ENCODE results near the gene RGS1. TPM values are rescaled to one million over a fixed set of nuclear protein-coding genes. Genes with fewer than 3 reads are reported as not detected.
"Not testable (repeated sequence)": the region's sequence is repeated elsewhere in the genome, so short reads cannot be mapped to it uniquely, and the experiment has no call there.

Gene RGS1
- polyA plus RNA-seq, 3 donors, result 2.4 to 17.7 (median 15.7) TPM

DNA sequence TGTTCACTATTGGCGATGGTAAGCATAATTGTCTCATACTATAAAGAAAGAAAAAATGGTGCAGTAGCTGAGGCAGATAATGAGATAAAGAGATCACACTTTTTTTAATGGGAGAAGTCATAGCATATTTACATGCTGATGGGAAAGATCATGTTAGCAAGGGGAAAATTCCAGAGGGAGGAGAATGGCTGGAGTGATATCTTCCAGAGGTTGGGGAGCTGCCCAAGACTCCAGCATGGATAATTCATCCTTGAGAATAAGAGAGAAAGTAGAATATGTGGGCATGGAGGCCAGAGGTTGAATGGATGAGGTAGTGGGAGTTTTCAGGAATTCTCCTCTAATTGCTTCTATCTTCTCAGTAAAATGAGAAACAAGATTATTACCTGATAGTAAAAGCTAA, 45.8 kb upstream of the RGS1 start:
- Histone ChIP-seq H3K4me1 (ENCODE audit: control insufficient read depth in 1 of 2, insufficient read depth in 2 of 2, low read length in 2 of 2) (no peaks in the 10 kb centered on the region), H3K4me2 (replicated peaks; ENCODE audit: extremely low read depth, low read length, poor library complexity, severe bottlenecking) (no peak overlapping the region), H3K9me3 (replicated peaks in 1 of 2; ENCODE audit: control insufficient read depth in 1 of 2, insufficient read depth in 1 of 2, low read length in 2 of 2) (no peaks in the 10 kb centered on the region), H2AFZ (ENCODE audit: insufficient read depth, low read depth, low read length, poor library complexity, severe bottlenecking) (no peak overlapping the region), H3K79me2 (ENCODE audit: insufficient read depth, low read length) (no peaks in the 10 kb centered on the region), H4K20me1 (ENCODE audit: insufficient read depth, low read length) (no peaks in the 10 kb centered on the region), H3K27me3 (ENCODE audit: control insufficient read depth in 2 of 2, insufficient read depth in 2 of 2, low read length in 2 of 2) (no peaks in the 10 kb centered on the region), H3K36me3 (replicated peaks in 1 of 2; ENCODE audit: control insufficient read depth in 1 of 2, insufficient read depth in 2 of 2, low read length in 2 of 2) (no peaks in the 10 kb centered on the region), H3K27ac (ENCODE audit: low read depth in 1 of 2, low read length in 2 of 2) (no peak overlapping the region), H3K4me3 (replicated peaks in 1 of 3; ENCODE audit: low read depth in 2 of 3, low read length in 3 of 3) (no peak overlapping the region), H3K9ac (ENCODE audit: insufficient read depth, low read length, poor library complexity, severe bottlenecking) (no peak overlapping the region)
- no peak for DNase-seq
- peaks cover 8% of the 10 kb centered on the region for H3K4me1 Mint-ChIP-seq
- intact Hi-C loops (cut with micrococcal nuclease), result no loop called here
- no peak overlapping the region for H3K4me3 Mint-ChIP-seq
- TF ChIP-seq, protein P1, sequence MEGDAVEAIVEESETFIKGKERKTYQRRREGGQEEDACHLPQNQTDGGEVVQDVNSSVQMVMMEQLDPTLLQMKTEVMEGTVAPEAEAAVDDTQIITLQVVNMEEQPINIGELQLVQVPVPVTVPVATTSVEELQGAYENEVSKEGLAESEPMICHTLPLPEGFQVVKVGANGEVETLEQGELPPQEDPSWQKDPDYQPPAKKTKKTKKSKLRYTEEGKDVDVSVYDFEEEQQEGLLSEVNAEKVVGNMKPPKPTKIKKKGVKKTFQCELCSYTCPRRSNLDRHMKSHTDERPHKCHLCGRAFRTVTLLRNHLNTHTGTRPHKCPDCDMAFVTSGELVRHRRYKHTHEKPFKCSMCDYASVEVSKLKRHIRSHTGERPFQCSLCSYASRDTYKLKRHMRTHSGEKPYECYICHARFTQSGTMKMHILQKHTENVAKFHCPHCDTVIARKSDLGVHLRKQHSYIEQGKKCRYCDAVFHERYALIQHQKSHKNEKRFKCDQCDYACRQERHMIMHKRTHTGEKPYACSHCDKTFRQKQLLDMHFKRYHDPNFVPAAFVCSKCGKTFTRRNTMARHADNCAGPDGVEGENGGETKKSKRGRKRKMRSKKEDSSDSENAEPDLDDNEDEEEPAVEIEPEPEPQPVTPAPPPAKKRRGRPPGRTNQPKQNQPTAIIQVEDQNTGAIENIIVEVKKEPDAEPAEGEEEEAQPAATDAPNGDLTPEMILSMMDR (IDR thresholded peaks at IDR 0.05), result no peak
- no peak overlapping the region for H3K27ac Mint-ChIP-seq
- peaks cover 0 to 10% (median 2%) of the 10 kb centered on the region in 7 donors for H3K9me3 Mint-ChIP-seq
- H3K36me3 Mint-ChIP-seq, result no peaks in the 10 kb centered on the region
- H3K27me3 Mint-ChIP-seq (ENCODE audit: low read depth in 3 of 3), result peaks cover 0 to 2% (median 0%) of the 10 kb centered on the region in 3 donors
- no CpG with 5 or more reads among the region's 1 CpG for WGBS (ENCODE audit: insufficient coverage)

DNA sequence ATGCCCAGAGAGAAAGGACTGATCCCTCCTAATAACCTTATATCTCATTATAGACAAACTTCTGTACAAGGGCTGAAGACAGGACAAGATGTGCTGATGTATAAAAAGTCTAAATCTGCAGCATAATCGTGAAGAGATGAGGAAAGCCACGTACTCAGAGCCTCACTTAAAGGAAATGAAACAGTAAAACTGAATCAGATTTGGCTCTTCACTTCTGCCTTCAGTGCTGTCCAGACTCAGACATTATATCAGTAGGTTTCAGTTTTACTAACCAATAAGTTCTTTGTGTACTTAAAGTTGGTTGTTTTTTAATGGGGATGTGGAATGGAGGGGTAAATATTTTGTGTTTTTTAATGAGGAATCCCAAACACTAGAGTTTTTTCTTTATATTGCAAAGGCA, 45.3 kb upstream of the RGS1 start:
- Histone ChIP-seq H3K9ac (ENCODE audit: insufficient read depth, low read length, poor library complexity, severe bottlenecking) (no peak overlapping the region), H3K4me1 (ENCODE audit: control insufficient read depth in 1 of 2, insufficient read depth in 2 of 2, low read length in 2 of 2) (no peaks in the 10 kb centered on the region), H4K20me1 (ENCODE audit: insufficient read depth, low read length) (no peaks in the 10 kb centered on the region), H3K79me2 (ENCODE audit: insufficient read depth, low read length) (no peaks in the 10 kb centered on the region), H3K4me3 (replicated peaks in 1 of 3; ENCODE audit: low read depth in 2 of 3, low read length in 3 of 3) (no peak overlapping the region), H3K27me3 (ENCODE audit: control insufficient read depth in 2 of 2, insufficient read depth in 2 of 2, low read length in 2 of 2) (no peaks in the 10 kb centered on the region), H3K36me3 (replicated peaks in 1 of 2; ENCODE audit: control insufficient read depth in 1 of 2, insufficient read depth in 2 of 2, low read length in 2 of 2) (no peaks in the 10 kb centered on the region), H3K9me3 (replicated peaks in 1 of 2; ENCODE audit: control insufficient read depth in 1 of 2, insufficient read depth in 1 of 2, low read length in 2 of 2) (no peaks in the 10 kb centered on the region), H3K27ac (ENCODE audit: low read depth in 1 of 2, low read length in 2 of 2) (no peak overlapping the region), H2AFZ (ENCODE audit: insufficient read depth, low read depth, low read length, poor library complexity, severe bottlenecking) (no peak overlapping the region), H3K4me2 (replicated peaks; ENCODE audit: extremely low read depth, low read length, poor library complexity, severe bottlenecking) (no peak overlapping the region)
- intact Hi-C loops (cut with micrococcal nuclease), result no loop called here
- Mint-ChIP-seq H3K9me3 (peaks cover 0 to 10% (median 2%) of the 10 kb centered on the region in 7 donors), H3K4me3 (no peak overlapping the region), H3K4me1 (peaks cover 8% of the 10 kb centered on the region), H3K27ac (peak overlapping the region in 1 of 7 donors; percentile 73), H3K27me3 (ENCODE audit: low read depth in 3 of 3) (peaks cover 0 to 2% (median 0%) of the 10 kb centered on the region in 3 donors), H3K36me3 (no peaks in the 10 kb centered on the region)
- DNase-seq, result peak in 2 of 3 donors; percentile 31 to 35
- TF ChIP-seq, protein P1 (IDR thresholded peaks at IDR 0.05), result no peak
- WGBS (ENCODE audit: insufficient coverage), result no CpG with 5 or more reads among the region's 2 CpGs

DNA sequence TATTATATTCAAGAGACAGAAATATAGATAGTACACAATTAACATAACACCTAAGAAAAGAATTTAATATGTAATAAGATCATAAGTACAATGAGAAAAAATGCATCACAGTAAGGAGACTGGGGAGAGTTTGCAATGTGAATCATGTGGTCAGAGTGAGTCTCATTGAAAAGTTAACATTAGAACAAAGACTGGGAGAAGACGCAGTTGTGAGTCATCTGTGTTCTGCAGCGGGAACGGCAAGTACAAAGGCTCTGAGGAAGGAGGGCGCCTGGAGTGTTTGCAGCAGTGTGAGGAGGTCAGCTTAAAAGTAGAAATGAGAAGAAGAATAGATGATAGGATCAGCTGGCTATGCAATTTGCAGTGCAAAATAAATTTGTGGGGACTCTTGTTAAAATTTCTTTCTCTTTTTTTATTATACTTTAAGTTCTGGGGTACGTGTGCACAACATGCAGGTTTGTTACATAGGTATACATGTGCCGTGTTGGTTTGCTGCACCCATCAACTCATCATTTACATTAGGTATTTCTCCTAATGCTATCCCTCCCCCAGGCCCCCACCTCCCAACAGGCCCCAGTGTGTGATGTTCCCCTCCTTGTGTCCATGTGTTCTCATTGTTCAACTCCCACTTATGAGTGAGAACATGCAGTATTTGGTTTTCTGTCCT, 44.4 kb upstream of the RGS1 start:
- H3K4me1 ChIP-seq (ENCODE audit: control insufficient read depth in 1 of 2, insufficient read depth in 2 of 2, low read length in 2 of 2); H3K36me3 ChIP-seq (replicated peaks in 1 of 2; ENCODE audit: control insufficient read depth in 1 of 2, insufficient read depth in 2 of 2, low read length in 2 of 2); H3K27ac Mint-ChIP-seq; H3K4me3 Mint-ChIP-seq; H3K27ac ChIP-seq (ENCODE audit: low read depth in 1 of 2, low read length in 2 of 2); H3K4me2 ChIP-seq (replicated peaks; ENCODE audit: extremely low read depth, low read length, poor library complexity, severe bottlenecking); H3K9me3 ChIP-seq (replicated peaks in 1 of 2; ENCODE audit: control insufficient read depth in 1 of 2, insufficient read depth in 1 of 2, low read length in 2 of 2); H4K20me1 ChIP-seq (ENCODE audit: insufficient read depth, low read length); H3K27me3 ChIP-seq (ENCODE audit: control insufficient read depth in 2 of 2, insufficient read depth in 2 of 2, low read length in 2 of 2); H3K36me3 Mint-ChIP-seq; H2AFZ ChIP-seq (ENCODE audit: insufficient read depth, low read depth, low read length, poor library complexity, severe bottlenecking); H3K4me3 ChIP-seq (replicated peaks in 1 of 3; ENCODE audit: low read depth in 2 of 3, low read length in 3 of 3); H3K27me3 Mint-ChIP-seq (ENCODE audit: low read depth in 3 of 3); intact Hi-C loops (cut with micrococcal nuclease); H3K9ac ChIP-seq (ENCODE audit: insufficient read depth, low read length, poor library complexity, severe bottlenecking); H3K79me2 ChIP-seq (ENCODE audit: insufficient read depth, low read length); H3K4me1 Mint-ChIP-seq: not testable (repeated sequence)
- WGBS (ENCODE audit: insufficient coverage), result 60% methylated on average over 1 of the region's 6 CpGs
- peaks cover 0 to 10% (median 2%) of the 10 kb centered on the region in 7 donors for H3K9me3 Mint-ChIP-seq
- peak; percentile 8 to 61 (median 28) for DNase-seq

All from CD14-positive monocyte (primary cell).